Activated CD4-positive, alpha-beta T cell treated with anti-CD3 and anti-CD28 coated beads, Interleukin-2, amount 50 U/mL, for 4 hours (primary cell): ENCODE data around the gene GRID2.

Experiments used
- DNase-seq, 2 experiments: peaks; one replicate each; pipeline ENCODE4 v3.0.0-alpha.2; 2020

Gene GRID2

DNA sequence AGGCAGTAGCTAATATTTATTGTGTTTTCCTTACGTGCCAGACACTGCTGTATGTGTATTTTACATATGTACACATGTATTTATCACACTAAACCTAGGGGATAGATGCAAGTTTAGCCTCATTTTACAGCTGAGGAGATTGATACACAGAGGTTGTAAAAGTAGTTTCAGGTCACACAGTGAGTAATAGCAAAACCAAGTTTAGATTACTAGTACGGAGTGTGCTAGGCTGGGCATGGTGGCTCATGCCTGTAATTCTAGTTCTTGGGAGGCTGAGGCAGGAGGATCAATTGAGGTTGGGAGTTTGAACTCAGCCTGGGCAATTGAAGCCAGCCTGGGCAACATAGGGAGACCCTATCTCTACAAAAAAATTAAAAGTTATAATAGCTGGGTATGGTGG, 823.7 kb downstream of the GRID2 start:
- DNase-seq, result no peak

DNA sequence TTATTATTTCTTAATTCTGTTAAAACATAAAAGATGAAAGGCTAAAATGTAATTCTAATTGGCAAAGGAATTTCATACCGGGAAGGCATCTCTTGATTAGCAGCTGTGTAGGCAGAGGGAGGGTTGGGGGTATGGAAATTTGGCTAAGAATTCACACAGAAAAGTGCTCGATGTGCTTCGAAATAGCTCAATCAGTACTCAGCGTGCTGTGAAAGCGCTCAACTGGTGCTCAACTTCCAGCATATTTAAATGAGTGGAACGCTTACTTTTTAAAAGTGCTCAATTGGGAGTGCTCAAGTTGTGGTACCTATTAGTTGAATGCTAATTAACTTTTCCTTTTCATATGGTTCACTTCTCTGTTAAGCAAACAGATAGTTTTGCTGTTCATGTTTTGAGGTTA, 828.9 kb downstream of the GRID2 start:
- DNase-seq, result no peak

DNA sequence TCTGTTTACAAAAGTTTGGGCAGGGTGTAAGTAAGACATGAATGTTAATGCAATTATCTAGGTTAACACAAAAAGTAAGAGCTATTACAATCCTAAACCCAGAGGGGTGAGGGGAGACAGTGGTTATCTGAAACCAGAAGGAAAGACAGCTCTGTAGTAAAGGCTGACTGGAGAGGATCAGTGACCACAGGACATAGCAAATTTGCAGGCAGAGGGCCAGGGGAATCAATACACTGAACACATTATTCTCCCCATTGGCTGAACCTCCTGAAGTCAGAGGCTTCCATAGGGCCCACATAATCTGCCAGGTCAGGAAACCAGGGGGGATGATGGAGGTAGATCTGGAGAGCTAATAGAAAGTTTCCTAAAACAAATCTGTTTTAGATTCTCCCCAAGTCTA, 835.4 kb downstream of the GRID2 start:
- no peak for DNase-seq

DNA sequence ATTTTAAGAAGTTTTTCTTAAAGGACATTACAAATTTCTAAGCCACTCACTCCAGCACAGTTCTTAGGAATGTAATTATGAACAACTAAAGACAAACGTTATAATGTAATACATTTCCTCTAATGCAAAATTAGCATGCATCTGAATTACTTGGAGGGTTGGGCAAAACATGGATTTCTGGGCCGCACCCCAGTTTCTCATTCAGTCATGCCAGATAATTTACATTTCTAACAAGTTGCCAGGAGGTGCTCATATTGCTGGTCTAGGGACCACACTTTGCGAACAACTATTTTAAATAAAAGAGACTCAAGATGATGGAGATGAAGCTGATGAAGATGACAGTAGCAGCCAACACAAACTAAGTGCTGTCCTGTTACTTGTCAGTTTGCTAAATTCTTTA, 840.1 kb downstream of the GRID2 start:
- no peak for DNase-seq

DNA sequence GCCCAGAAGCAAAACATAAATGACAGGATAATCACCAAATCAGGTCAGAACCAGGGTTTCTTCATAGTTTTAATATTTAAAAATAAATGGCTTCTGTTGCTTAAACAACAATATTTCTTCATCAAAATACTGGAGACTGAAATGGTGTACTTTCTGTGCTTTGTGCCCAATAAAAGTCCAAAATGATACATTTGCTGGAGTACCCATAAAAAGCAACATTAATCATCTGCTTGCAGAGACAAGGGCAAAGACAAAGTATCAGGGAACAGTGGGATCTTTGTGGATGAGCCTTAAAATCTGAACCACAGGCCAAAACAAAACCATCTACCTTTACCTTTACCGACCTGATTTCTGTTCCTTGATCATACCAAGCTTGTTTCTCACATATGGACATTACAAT, 840.9 kb downstream of the GRID2 start:
- no peak for DNase-seq

DNA sequence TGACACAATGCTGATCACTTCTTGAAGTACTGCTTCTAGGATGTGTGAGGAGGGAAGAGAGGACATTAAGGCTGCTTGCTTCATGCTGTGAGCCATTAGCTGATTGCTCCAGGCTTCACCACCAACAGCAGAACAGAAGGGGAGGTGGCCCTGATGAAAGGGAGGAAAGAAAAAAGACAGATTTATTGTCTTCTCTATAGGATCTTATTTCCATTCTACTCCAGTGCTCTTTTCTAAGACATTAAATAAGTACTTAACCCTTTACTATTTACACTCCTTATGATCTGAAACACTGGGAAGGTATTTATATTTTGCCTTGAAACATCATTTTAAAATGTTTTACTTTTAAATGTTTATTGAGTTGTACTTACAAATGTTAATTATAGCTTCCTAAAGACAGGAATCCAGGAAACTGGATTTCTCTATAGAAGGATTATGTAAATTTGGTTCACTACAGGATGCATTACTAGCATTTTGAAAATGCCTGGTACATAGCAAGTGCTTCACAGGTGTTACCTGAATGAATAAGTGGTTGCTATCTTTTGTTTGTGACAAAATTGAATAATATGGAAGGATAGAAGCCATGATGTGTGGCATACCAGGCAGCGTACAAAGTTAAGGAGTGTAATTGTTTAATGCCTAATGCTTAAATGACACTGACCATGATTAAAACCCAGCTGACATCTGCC, 843.9 kb downstream of the GRID2 start:
- no peak for DNase-seq

DNA sequence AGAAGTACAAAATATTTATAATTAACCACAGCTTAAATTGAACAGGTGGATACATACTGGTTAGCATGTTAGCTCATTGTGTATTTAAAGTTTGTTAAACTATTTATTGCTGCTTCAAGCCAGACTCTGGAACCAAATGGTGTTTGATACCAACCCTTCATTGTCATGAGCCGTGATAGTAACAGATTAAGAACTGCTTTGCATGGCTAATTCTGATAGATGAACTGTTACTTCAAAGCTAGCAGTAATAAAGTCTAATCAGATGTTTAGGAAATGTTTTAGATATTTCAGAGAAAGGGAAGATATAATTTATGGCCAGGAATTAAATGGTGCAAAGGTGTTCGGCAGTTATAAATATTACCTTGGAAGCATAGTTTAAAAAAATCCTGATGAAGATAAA, 848.7 kb downstream of the GRID2 start:
- no peak for DNase-seq

DNA sequence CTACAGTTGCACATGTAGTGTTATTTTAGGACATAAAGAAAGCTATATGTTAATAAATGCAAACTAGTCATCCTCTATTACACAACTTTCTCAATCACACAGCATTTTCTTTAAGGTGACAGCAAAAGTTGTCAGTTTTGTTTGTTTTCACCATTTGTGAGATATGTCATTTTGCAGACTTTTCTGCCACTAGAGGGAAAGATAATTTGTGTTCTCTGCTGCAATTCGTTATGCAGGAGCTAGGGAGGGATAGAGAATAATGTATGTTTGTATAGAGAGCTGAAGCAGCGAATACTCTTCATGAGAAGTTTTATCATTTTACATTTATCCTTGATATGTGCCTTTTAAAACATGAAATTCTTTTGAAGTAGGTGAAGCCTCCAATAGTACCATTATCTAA, 854.2 kb downstream of the GRID2 start:
- DNase-seq, result no peak

DNA sequence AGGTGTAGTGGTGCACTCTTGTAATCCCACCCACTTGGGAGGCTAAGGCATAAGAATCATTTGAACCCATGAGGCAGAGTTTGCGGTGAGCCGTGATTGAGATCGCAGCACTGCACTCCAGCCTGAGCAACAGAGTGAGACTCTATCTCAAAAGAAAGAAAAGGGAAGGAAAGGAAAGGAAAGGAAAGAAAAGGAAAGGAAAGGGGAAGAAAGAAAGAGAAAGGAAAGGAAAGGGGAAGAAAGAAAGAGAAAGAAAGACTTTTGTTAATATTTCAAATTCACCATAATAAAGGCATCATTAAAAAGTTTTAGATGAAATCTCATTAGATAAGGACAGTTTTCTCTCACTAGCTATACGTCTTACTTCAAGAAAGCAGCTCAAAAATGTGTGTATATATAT, 864.3 kb downstream of the GRID2 start:
- no peak for DNase-seq

DNA sequence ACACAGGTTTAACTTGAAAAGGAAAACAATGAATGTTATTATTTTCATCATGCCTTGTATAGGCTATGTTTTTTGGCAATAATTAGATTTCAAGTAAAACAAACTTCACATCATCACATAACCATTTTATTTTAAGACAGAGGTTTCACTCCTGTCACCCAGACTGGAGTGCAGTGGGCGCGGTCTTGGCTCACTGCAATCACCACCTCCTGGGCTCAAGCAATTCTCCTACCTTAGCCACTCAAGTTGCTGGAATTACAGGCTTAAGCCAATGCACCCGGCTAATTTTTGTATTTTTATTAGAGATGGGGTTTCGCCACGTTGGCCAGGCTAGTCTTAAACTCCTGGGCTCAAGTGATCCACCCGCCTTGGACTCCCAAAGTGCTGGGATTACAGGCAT, 866.2 kb downstream of the GRID2 start:
- no peak for DNase-seq

DNA sequence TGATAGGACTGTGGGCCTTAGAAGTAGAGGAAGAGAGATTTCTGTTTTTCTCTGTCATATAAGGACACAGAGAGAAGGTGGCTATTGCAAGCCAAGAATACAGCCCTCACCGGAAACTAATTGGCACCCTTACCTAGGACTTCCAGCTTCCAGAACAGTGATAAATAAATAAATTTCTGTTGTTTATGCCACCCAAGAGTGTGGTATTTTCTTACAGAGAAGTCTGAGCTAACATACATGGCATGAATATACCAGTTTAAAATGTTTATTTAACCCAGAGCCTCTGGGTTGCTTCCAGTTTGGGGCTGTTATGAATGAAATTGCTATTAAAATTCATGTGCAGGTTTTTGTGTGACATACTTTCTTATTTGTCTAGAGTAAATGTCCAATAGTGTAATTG, 870.8 kb downstream of the GRID2 start:
- DNase-seq, result no peak

DNA sequence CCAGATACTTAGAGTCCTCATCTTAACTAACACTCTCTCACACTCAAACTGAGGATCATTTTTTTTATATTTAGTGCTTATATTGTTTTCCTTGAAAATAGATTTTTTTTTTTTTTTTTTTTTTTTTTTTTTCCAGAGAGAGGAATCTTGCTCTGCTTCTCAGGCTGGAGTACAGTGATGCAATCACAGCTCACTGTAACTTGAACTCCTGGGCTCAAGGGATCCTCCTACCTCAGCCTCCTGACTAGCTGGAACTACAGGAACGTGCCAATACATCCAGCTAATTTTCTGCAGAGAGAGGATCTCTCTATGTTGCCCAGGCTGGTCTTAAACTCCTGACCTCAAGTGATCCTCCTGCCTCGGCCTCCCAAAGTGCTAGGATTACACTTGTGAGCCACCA, 874.5 kb downstream of the GRID2 start:
- no peak for DNase-seq

DNA sequence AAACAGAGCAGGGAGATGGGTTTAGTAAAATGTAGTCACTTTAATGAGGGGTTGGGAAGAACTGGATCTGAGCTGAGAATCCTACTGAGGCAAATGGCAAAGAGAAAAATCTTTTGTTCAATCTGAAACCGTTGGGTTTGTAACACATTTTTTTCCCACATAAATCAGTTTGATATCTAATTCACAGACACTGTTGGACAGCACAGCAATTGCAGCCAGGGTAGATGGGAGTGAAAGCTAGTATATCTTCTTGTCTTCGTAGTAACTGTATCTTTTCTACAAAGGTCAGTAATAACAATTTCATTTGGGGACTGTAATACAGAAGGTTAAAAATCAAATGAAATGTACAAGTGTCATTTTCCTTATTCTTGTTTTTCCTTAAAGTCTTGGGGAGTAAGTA, 875.3 kb downstream of the GRID2 start:
- DNase-seq, result no peak

DNA sequence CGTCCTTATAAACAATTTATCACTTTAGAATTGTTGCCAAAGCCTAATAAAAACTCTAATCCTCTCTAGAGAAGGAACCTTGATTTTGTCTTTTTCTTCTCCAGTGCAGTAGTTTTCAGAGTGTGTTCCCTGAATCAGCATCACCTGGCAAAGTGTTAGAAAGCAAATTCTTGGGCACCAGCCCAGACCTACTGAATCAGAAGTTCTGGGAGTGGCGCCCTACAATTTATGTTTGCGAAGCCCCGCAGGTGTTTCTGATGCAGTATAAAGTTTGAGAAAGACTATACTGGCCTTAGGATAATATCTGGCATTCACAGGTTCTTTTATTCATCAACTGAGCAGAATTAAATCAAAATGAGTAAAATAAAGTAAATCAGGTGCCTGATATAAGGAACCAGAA, 879.0 kb downstream of the GRID2 start:
- no peak for DNase-seq

DNA sequence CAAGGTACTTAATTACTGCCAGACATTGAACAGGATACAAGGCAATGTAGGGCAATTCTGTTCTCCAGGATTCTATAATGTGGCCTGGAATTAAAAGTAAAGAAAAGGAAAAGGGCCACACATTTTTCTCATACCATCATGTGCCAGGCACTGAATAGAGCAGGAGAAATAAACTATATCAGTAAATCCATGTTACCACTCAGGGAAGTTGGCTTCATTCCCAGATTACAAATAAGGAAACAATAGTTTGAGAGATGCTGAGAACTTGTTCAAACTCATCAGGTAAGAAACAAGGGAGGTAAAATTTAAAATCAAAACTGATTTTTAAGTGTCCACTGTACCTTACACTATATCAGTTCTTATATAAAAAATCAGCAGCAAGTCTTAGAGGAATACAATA, 879.8 kb downstream of the GRID2 start:
- DNase-seq, result no peak

DNA sequence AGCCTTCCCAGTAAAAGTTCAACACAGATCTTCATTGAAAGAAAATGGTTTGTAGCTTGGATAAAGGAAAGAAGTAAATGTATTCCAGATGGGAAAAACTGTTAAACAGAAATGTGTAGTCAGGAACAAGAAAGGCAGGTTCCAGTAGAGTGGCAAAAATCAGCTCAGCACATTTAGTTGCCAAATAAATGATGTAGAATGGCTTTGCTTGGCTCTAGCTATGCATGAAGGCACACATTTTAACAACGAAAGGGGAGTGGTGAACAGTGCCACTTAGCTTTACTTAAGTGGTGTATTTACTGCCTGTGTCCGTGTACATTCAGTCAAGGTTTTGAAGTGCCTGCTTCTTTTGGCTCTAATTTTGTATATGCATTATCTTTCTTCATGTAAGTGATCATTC, 880.3 kb downstream of the GRID2 start:
- no peak for DNase-seq

DNA sequence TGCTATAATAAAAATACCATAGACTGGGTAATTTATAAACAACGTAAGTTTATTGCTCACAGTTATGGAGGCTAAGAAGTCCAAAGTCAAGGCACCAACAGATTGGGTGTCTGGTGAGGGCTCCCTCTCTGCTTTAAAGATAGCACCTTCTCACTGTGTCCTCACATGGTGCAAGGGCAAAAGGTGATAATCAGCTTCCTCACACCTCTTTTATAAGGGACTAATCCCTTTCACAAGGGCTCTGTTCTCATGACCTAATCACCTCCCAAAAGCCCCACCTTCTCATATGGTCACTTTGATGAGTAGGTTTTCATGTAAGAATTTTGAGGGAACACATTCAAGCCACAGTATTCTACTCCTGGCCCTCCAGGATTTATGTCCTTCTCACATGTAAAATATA, 883.1 kb downstream of the GRID2 start:
- no peak for DNase-seq

DNA sequence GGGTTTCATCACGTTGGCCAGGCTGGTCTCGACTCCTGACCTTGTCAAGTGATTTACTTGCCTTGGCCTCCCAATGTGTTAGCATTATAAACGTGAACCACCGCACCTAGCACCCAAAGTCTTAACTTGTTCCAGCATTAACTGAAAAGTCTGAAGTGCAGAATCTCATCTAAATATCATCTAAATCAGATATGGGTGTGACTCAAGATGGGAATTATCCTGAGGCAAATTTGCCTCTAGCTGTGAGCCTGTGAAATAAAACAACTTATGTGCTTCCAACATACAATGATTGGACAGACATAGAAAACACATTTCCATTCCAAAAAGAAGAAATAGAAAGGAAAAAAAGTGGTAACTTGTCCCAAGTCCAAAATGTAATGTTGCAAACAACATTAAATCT, 883.7 kb downstream of the GRID2 start:
- DNase-seq, result no peak

DNA sequence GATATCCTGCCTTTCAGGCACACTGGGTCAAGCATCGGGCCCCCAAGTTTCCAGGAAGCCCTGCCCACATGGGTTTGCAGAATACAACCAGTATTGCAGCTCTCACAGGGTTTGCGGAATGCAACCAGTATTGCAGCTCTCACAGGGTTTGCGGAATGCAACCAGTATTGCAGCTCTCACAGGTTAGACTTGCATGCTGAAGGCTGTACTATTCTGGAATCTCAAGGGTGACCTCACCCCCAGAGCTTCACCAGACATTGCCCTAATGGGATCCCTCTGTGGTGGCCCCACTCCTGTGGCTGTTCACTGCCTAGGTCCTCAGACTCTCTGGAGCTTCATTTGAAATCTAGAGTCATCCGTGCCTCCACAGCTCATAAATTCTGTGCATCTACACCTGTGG, 884.1 kb downstream of the GRID2 start:
- DNase-seq, result no peak

DNA sequence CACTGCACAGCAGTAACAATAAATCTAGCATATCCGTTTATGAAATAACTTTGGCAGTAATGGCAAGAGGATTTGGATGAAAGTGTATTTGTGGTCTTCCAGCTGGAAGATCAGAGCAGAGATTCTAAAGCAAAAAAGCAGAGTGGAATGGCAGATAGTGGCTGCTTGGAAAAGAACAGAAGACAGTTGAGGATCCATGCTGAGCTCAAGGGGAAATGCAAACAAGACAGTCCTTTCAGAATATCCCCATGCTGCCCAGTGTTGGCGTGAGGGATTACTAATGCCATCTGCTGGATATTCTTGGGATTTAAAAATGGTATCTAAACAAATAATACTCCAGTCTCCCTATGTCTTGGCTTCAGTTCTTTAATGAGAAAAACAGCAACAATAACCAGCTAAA, 895.7 kb downstream of the GRID2 start:
- DNase-seq, result no peak

DNA sequence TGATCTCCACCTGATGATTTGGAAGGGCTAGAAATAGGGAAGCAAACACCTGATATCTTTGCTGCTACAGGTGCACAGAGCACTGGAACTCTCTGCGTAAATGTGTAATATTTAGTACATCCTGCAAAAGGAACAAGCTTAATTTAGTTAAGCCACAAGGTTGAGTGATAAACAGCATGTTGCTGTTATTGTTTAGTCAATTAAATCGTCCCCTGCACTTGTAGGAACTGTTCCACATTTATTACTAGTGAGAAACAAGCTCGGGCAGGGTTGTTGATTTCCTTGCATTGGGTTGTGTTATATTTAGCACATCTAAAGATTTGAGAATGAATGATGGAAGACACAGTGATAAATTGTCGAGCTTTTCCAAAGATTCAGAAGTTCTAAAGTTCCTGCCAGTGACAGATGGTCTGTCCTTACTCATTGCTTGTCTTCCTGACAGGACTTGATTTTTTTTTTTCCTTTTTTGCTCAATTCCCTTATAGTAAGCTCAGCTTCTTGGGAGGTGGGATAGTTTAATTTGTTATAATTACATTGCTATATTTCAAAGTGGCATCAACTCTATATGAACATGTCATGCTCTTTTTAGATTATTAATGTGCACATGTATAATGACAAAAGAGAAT, 897.8 kb downstream of the GRID2 start:
- no peak for DNase-seq

DNA sequence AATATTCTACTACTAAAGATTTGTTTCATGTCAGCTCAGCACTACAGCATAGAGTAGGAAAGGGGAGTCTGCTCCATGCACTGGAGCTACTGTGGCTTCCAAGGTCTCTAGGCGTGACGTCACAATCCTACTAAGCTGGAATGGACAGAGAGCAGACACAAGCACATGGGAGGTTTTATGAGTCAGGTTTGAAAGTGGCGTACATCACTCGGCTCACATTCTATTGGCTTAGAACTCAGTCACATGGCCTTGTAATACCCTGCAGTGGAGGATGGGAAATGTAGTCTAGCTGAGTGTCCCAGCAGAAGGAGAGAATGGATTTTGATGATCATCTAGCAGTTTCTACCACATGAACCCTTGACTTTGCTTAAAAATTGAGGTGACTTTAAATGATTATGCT, 899.9 kb downstream of the GRID2 start:
- no peak for DNase-seq

DNA sequence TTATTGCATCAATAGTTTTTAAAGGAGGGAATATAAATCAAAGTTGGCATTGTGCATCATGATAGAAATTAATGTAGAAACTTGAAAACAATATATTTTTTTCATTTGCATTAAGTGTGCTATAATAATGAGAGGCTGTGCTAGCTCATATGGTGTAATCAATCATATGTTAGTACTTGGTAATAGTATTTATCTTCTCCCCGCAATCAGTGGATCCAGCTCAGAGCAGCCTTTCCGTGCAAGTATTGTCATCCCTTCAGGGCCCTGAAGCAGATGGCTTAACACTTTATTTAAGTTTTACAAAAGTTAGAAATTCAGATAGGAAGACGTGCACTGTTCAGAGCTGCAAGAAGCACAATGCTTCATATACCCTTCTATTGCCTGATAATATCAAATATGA, 908.5 kb downstream of the GRID2 start:
- DNase-seq, result no peak

DNA sequence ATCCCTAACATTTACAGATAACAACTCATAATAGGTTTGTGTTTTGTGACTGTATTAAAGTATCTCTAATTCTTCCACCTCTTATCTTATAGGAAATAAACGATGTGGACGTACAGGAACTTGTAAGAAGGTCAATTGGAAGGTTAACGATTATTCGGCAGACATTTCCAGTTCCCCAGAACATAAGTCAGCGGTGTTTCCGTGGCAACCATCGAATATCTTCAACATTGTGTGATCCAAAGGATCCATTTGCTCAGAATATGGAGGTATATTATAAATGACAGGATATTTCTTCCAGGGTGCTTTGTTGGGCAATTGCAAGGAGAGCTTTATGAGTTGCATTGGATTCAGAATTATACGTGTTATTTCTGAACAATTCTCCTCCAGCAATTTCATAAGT, 912.9 kb downstream of the GRID2 start:
- DNase-seq, result no peak

DNA sequence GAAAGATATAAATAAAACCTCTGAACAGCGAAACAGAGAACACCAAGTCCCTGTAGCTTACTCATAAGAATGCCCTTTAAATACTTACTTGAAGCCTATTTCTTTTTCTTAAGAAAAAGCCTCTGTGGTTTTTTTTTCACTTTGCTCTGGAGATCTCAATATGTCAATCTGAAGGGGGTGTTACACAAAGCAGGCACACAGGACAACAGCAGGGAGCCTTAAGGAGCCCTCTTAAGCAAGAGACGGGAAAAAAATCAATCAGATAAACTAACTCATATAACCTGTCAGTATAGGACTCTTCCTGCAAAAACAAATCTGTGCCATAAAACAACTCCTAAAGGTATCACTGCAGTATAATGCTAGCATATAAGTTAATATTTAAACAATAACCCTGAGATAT, 913.7 kb downstream of the GRID2 start:
- DNase-seq, result no peak
